ENCODE measurements around the gene GPALPP1.

- no peak for TF ChIP-seq CTCF (IDR thresholded peaks at IDR 0.05)
- no peak for TF ChIP-seq ZFX (IDR thresholded peaks at IDR 0.05; ENCODE audit: borderline replicate concordance)
These were observed 603 bp downstream of the GPALPP1 start for GRCh38 chr13:44989941-44990340.

Data from 22Rv1 (cell line).